Right cardiac atrium (tissue), 5 donors: ENCODE measurements around the gene SGIP1. TPM values are rescaled to one million over a fixed set of nuclear protein-coding genes. Genes with fewer than 3 reads are reported as not detected.

Source experiments
- ATAC-seq, 2 donors: fragments of 200-7000 bp; cut with Tn5 transposase; one replicate each; pipeline versions ENCODE4 v1.8.0 to v1.9.1; 2020; ENCODE audit warnings: moderate library complexity in 2 of 2, mild to moderate bottlenecking in 1 of 2
- DNase-seq, 3 donors: peaks; one replicate each; pipeline ENCODE4 v3.0.0-alpha.2; 2020
- H3K27ac ChIP-seq: one replicate; pipeline ENCODE4 v1.5.1; 2013; ENCODE audit warnings: mild to moderate bottlenecking, low read length, control low read depth, moderate library complexity
- H3K27me3 ChIP-seq: one replicate; pipeline ENCODE4 v1.6.1; 2013; ENCODE audit not compliant: control insufficient read depth, insufficient read depth
- H3K4me1 ChIP-seq: one replicate; pipeline ENCODE4 v1.6.1; 2013; ENCODE audit warnings: low read length; ENCODE audit not compliant: control insufficient read depth, insufficient read depth
- H3K4me3 ChIP-seq: one replicate; pipeline ENCODE4 v1.5.1; 2013; ENCODE audit warnings: low read length, control low read depth
- H3K9me3 ChIP-seq: one replicate; pipeline ENCODE4 v1.6.1; 2013; ENCODE audit warnings: low read length; ENCODE audit not compliant: control insufficient read depth
- WGBS: extraction: QIAGEN DNeasy Blood & Tissue Kit; methylation state at CpG from one replicate; pipeline ENCODE4 v1.1.7; 2013; 5-methylcytosine and 5-hydroxymethylcytosine counted together
- intact Hi-C, 4 donors: fragments of 100-400 bp; cut with DNase I; formaldehyde crosslinking; loops; one replicate each; pipeline versions ENCODE4 v1.11.0 to v1.14.0; 2022 to 2023
- polyA plus RNA-seq: library from polyadenylated mRNA; stranded (reverse); fragments of 200-250 nt; gene quantifications from one replicate; pipeline ENCODE4 v1.2.3, GENCODE V29; 2013
- total RNA-seq, 4 donors: library from RNA; stranded (reverse); fragmentation: NEBNext Ultra II Directional; extraction: Animal tissue kit (Norgen Biotek cat#: 25700); gene quantifications; one replicate each; pipeline ENCODE4 v1.2.1, GENCODE V29; 2021
- donor health status: healthy with polysubstance abuse.
- donor health status: DM: no; HTN: yes; CAD: no.
- donor health status: DM: no; HTN: no; CAD: no.
- donor health status: DM: no; HTN: yes; CAD: no; lungs with severe emphysema.
- donor health status: DM: yes; HTN: yes; CAD: no.

The SGIP1 gene
- total and polyA plus RNA-seq, 5 donors, result 2.2 to 7.3 (median 5.0) TPM

- 8% methylated on average over 35 of the region's 35 CpGs for WGBS
- intact Hi-C loops, result no loop called here
- Histone ChIP-seq H3K27me3 (no peaks in the 10 kb centered on the region), H3K4me3 (peak within 1 kb of the TSS; percentile 53), H3K9me3 (no peaks in the 10 kb centered on the region), H3K4me1 (peaks cover 2% of the 10 kb centered on the region), H3K27ac (peak within 1 kb of the TSS; percentile 16)
- peak; percentile 66 to 85 (median 84) for DNase-seq
- ATAC-seq, result peak; percentile 92 to 97
Measured at GRCh38 chr1:66752000-66752592, 218.1 kb downstream of the SGIP1 start, which contains the start of gene DYNLT5. DYNLT5 (plus strand) TSS chr1:66752459; CDS start chr1:66754659, 2,200 bp downstream.

- no peaks in the 10 kb centered on the region for H3K9me3 ChIP-seq
- H3K27me3 ChIP-seq, result no peaks in the 10 kb centered on the region
- peak; percentile 52 to 58 for ATAC-seq
- H3K27ac ChIP-seq, result peak overlapping the region; percentile 16
- DNase-seq, result peak in 2 of 3 donors; percentile 22 to 52
- intact Hi-C loops, result no loop called here
- 43% methylated on average over 18 of the region's 18 CpGs for WGBS
- H3K4me1 ChIP-seq, result peaks cover 2% of the 10 kb centered on the region
- H3K4me3 ChIP-seq, result peak overlapping the region; percentile 53
Measured at GRCh38 chr1:66752671-66753371, 218.9 kb downstream of the SGIP1 start.

GRCh38 chr1:66757722-66758240, 223.8 kb downstream of the SGIP1 start:
- WGBS, result 40% methylated on average over 6 of the region's 6 CpGs

GRCh38 chr1:66758241-66758755, 224.3 kb downstream of the SGIP1 start:
- Histone ChIP-seq H3K4me1 (peaks cover 2% of the 10 kb centered on the region), H3K4me3 (no peak overlapping the region), H3K9me3 (no peaks in the 10 kb centered on the region), H3K27me3 (no peaks in the 10 kb centered on the region), H3K27ac (no peak overlapping the region)
- DNase-seq (no peak), ATAC-seq (no peak)
- WGBS, result 62% methylated on average over 1 of the region's 1 CpG
- intact Hi-C loops, result no loop called here

More at GRCh38 chr1:66757722-66758240, 223.8 kb downstream of the SGIP1 start:
- intact Hi-C loops, result no loop called here
- no peak overlapping the region for H3K4me3 ChIP-seq
- no peaks in the 10 kb centered on the region for H3K9me3 ChIP-seq
- ATAC-seq (no peak), DNase-seq (no peak)
- no peaks in the 10 kb centered on the region for H3K27me3 ChIP-seq
- H3K27ac ChIP-seq, result no peak overlapping the region
- H3K4me1 ChIP-seq, result peaks cover 4% of the 10 kb centered on the region

- no peak for DNase-seq
- no peak overlapping the region for H3K27ac ChIP-seq
- H3K27me3 ChIP-seq, result no peaks in the 10 kb centered on the region
- WGBS, result 98% methylated on average over 1 of the region's 1 CpG
- H3K4me3 ChIP-seq, result no peak overlapping the region
- H3K4me1 ChIP-seq, result peaks cover 2% of the 10 kb centered on the region
- no peak for ATAC-seq
- H3K9me3 ChIP-seq, result no peaks in the 10 kb centered on the region
- intact Hi-C loops, result loop anchor here in 3 of 4 donors (10.0 kb wide), 2 partner anchors 384 to 394 kb away; no protein-coding TSS in a partner anchor
Measured at GRCh38 chr1:66760506-66760905, 226.6 kb downstream of the SGIP1 start.

GRCh38 chr1:66761221-66761620, 227.3 kb downstream of the SGIP1 start:
- H3K27me3 ChIP-seq, result no peaks in the 10 kb centered on the region
- H3K27ac ChIP-seq, result no peak overlapping the region
- no peak for ATAC-seq
- no peak for DNase-seq
- intact Hi-C loops, result loop anchor here in 3 of 4 donors (10.0 kb wide), 2 partner anchors 384 to 394 kb away; no protein-coding TSS in a partner anchor
- no peaks in the 10 kb centered on the region for H3K9me3 ChIP-seq
- H3K4me3 ChIP-seq, result no peak overlapping the region
- peaks cover 2% of the 10 kb centered on the region for H3K4me1 ChIP-seq
- 87% methylated on average over 2 of the region's 2 CpGs for WGBS

GRCh38 chr1:66764994-66765578, 231.1 kb downstream of the SGIP1 start:
- WGBS, result 17% methylated on average over 3 of the region's 3 CpGs
- Histone ChIP-seq H3K27me3 (no peaks in the 10 kb centered on the region), H3K4me3 (no peak overlapping the region), H3K27ac (no peak overlapping the region), H3K4me1 (no peaks in the 10 kb centered on the region), H3K9me3 (no peaks in the 10 kb centered on the region)
- DNase-seq, result no peak
- intact Hi-C loops, result loop anchor here in 3 of 4 donors (10.0 kb wide), 2 partner anchors 380 to 390 kb away; no protein-coding TSS in a partner anchor
- ATAC-seq, result peak in 1 of 2 donors; percentile 42

GRCh38 chr1:66767626-66768025, 233.7 kb downstream of the SGIP1 start:
- H3K27me3 ChIP-seq, result no peaks in the 10 kb centered on the region
- no peak for ATAC-seq
- no peak overlapping the region for H3K27ac ChIP-seq
- H3K4me3 ChIP-seq, result no peak overlapping the region
- intact Hi-C loops, result loop anchor here in 3 of 4 donors (10.0 kb wide), 2 partner anchors 377 to 387 kb away; no protein-coding TSS in a partner anchor
- H3K9me3 ChIP-seq, result no peaks in the 10 kb centered on the region
- no peaks in the 10 kb centered on the region for H3K4me1 ChIP-seq
- DNase-seq, result no peak

- intact Hi-C loops, result loop anchor here in 3 of 4 donors (10.0 kb wide), 2 partner anchors 376 to 386 kb away; no protein-coding TSS in a partner anchor
- Histone ChIP-seq H3K27ac (no peak overlapping the region), H3K4me1 (no peaks in the 10 kb centered on the region), H3K4me3 (no peak overlapping the region), H3K27me3 (no peaks in the 10 kb centered on the region), H3K9me3 (no peaks in the 10 kb centered on the region)
- DNase-seq (no peak), ATAC-seq (no peak)
- WGBS, result 91% methylated on average over 1 of the region's 1 CpG
Measured at GRCh38 chr1:66768965-66769364, 235.0 kb downstream of the SGIP1 start.

GRCh38 chr1:66769512-66770229, 235.7 kb downstream of the SGIP1 start:
- no peaks in the 10 kb centered on the region for H3K4me1 ChIP-seq
- whole genome bisulfite sequencing, result 83% methylated on average over 7 of the region's 7 CpGs
- H3K4me3 ChIP-seq, result no peak overlapping the region
- no peak for DNase-seq
- no peaks in the 10 kb centered on the region for H3K27me3 ChIP-seq
- H3K27ac ChIP-seq, result no peak overlapping the region
- no peak for ATAC-seq
- H3K9me3 ChIP-seq, result no peaks in the 10 kb centered on the region
- intact Hi-C loops, result loop anchor here in 3 of 4 donors (10.0 kb wide), 2 partner anchors 375 to 385 kb away; no protein-coding TSS in a partner anchor
